Retina (tissue), 1 donor: ENCODE results near the gene MLN.

Source experiments
- DNase-seq: peaks from one replicate; pipeline ENCODE4 v3.0.0-alpha.2; 2016

The MLN gene

GRCh38 chr6:33751771-33752645 is 51.8 kb downstream of the MLN start:
- no peak for DNase-seq

DNA sequence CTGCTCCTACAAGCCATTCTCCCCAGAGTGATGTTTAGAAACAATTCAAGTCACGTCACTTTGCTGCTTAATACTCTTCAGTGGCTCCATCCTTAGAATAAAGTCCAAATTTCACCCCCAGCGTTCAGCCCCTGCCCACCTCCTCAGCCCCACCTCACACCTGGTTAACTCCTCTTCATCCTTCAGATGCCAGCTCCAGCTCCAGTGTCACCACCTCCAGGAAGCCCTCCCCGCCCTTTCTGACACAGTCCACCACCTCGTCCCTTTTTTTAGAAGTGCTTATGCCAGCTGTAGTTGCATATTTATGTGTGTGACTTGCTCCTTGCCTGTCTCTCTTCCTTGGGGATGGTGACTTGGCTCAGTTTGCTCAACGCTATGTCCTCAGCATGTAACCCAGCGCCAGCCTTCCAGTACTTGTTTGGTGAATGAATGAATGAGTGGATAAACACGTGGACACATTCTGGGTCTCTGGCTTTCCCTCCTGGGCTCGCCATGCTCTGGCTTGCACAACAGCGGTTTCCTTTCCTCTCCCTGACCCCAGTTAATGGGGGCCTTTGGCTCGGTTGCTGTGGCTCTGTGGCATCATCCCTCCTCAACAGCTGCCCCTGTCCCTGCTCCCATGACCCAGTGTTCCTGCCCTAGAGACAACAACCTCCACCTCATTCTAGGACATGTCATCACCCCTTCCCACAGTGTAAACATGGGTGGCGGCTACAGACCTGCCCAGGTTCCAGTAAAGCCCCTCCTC is 53.4 kb downstream of the MLN start:
- no peak for DNase-seq

- no peak for DNase-seq
Measured at GRCh38 chr6:33749401-33749800, 54.4 kb downstream of the MLN start.

DNA sequence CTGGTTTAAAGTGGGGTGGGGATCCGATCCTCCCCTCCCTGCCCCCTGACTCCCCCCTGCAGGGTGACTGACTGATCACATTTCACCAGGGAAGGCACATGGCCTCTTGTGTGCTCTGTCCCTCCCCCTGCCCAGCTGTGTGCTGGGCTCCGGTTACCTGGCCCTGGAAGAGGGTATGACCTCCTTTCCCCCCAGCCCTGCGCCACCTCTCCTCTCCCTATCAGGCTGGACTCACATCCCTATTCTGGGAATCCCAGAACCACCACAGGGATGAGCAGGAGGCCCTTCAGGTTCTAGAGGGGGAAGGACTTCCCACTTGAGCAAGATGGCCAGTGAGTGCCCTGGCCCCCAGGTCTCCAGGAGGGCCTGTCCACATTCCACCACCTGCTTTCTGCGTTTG is 55.0 kb downstream of the MLN start:
- DNase-seq, result no peak

DNA sequence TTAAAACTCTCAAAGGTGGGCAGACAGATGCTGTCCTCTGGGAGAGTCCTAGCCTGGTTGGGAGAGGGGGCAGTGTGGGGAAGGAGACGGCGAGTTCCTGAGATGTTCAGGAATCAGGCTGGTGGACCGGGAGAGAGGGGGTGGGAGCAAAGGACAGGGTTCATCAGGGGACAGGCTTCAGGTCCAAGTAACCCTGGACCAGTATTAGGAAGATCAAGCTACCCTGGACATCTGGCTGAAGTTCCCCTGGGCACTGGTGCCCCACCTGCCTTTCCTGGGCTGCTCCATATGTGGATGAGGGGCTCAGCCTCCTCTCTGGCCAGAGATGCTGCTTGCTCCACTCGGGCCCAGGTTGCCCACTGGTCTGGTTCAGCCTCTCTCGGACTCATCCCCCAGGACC is 56.0 kb downstream of the MLN start:
- DNase-seq, result no peak

- peak; percentile 69 for DNase-seq
Measured at GRCh38 chr6:33746651-33747100, 57.1 kb downstream of the MLN start, which contains the start of gene IP6K3. Gene IP6K3 (minus strand): TSS chr6:33746905. CDS start chr6:33735476, 11,429 bp downstream.

DNA sequence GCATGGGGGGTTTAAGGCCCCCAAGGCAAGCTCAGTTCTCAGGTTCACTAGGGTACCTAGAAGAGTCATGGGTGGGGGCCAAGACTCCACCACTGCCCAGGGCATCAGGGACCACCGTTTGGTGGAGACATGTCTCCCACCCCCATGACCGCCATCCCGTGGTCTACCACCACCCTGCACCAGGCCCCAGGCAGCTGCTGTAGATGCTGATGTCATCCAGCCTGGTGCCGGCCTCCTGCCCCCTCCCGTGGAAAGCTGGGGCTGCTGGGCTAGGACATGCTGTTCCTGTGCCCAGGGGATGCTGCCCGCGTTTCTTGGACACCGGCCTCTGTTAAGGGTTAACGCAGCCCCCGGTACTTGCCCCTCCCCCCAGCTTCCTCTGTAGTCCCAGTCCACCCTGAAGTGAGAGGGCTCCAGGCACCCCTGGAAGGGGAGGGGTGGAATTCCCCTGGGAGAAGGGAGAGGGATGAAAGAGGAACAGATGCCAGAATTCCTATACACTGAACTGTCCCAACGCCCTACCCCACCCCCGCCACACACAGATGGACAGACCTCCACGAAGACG is 57.7 kb downstream of the MLN start:
- DNase-seq, result no peak

- DNase-seq, result no peak
Measured at GRCh38 chr6:33745548-33745947, 58.3 kb downstream of the MLN start.

GRCh38 chr6:33744895-33745546 is 58.8 kb downstream of the MLN start:
- no peak for DNase-seq
